HCT116 (cell line): Measurements from ENCODE around the gene DNMT3B. TPM values are rescaled to one million over a fixed set of nuclear protein-coding genes. Genes with fewer than 3 reads are reported as not detected.
A peak's percentile ranks its signal among the peaks of the same experiment; 100 is the strongest.

ENCODE experiments used
- ATAC-seq: fragments of 200-7000 bp; cut with Tn5 transposase; 2 replicates; pipeline ENCODE4 v1.9.1; 2020; ENCODE audit warnings: mild to moderate bottlenecking, moderate library complexity
- BruUV-seq: library from RNA; stranded (reverse); fragments of 400-500 nt; replicated peaks from 2 replicates; lab custom pipeline; 2021; lab: Mats Ljungman, UMichigan
- CTCF ChIA-PET: fragments of 300-600 bp; sonication (Branson Sonifier 250); formaldehyde crosslinking; loops from one replicate; lab custom pipeline; 2021; ENCODE audit warnings: antibody characterized with exemption; lab: Charles Lee
- POLR2A ChIA-PET: fragments of 300-600, 350-600 bp; sonication (Branson Sonifier 250); formaldehyde crosslinking; loops from one replicate; lab custom pipeline; 2021; ENCODE audit warnings: antibody characterized with exemption; lab: Charles Lee
- RAD21 ChIA-PET, 2 experiments: fragments of 300-600 bp; sonication (Branson Sonifier 250); formaldehyde crosslinking; loops; one replicate each; lab custom pipeline; 2023; ENCODE audit warnings: low total read pairs in 2 of 2; ENCODE audit not compliant: uncharacterized antibody in 2 of 2, unreplicated experiment in 2 of 2, low non-redundant PET in 1 of 2; lab: Charles Lee
- DNase-seq: peaks from one replicate; pipeline ENCODE4 v3.0.0-alpha.2; 2010; ENCODE audit warnings: low read depth, low spot score
- H2AFZ ChIP-seq: fragments of 200-600 bp; shearing (Covaris generic), sonication (generic); 2 replicates; pipeline ENCODE4 v1.6.1; 2017; ENCODE audit warnings: low read depth, mixed run types, mixed read lengths, antibody characterized with exemption, low read length; ENCODE audit not compliant: poor library complexity, severe bottlenecking
- H3K27ac ChIP-seq: 2 replicates; pipeline ENCODE4 v1.5.1; 2012; ENCODE audit warnings: low read depth, low read length
- H3K27me3 ChIP-seq: fragments of 200-600 bp; sonication (generic); 2 replicates; pipeline ENCODE4 v1.6.1; 2016; ENCODE audit warnings: mixed run types, low read length, mixed read lengths; ENCODE audit not compliant: insufficient read depth
- H3K36me3 ChIP-seq, 2 experiments: fragments of 200-500 bp in 1 of 2; fragments of 200-600 bp in 1 of 2; sonication (Bioruptor generic) in 1 of 2; sonication (generic) in 1 of 2; 2 replicates each; pipeline versions ENCODE4 v1.5.1 to v1.6.1; 2014 to 2016; ENCODE audit warnings: low read length in 2 of 2, inconsistent platforms in 1 of 2, mixed read lengths in 1 of 2, mixed run types in 1 of 2; ENCODE audit not compliant: insufficient read depth in 2 of 2, control insufficient read depth in 1 of 2
- H3K4me1 ChIP-seq, 2 experiments: fragments of 200-600 bp in 1 of 2; sonication (generic) in 1 of 2; 2 replicates each; pipeline versions ENCODE4 v1.5.1 to v1.6.1; 2012 to 2017; ENCODE audit warnings: low read length in 2 of 2, inconsistent platforms in 1 of 2, mild to moderate bottlenecking in 1 of 2, mixed read lengths in 1 of 2, mixed run types in 1 of 2, moderate library complexity in 1 of 2; ENCODE audit not compliant: insufficient read depth in 2 of 2, control insufficient read depth in 1 of 2
- H3K4me2 ChIP-seq: fragments of 200-600 bp; sonication (generic); 2 replicates; pipeline ENCODE4 v1.6.1; 2017; ENCODE audit warnings: mixed run types, low read length, mixed read lengths
- H3K4me3 ChIP-seq, 2 experiments: fragments of 200-600 bp in 1 of 2; sonication (generic) in 1 of 2; replicated peaks in 1 of 2; 2 replicates each; pipeline ENCODE4 v1.5.1; 2011 to 2016; ENCODE audit warnings: low read length in 2 of 2, control low read depth in 1 of 2, low read depth in 1 of 2, mild to moderate bottlenecking in 1 of 2, mixed read lengths in 1 of 2, mixed run types in 1 of 2
- H3K79me2 ChIP-seq: fragments of 200-600 bp; sonication (generic); 2 replicates; pipeline ENCODE4 v1.6.1; 2017; ENCODE audit warnings: mild to moderate bottlenecking, mixed run types, low read length, moderate library complexity, mixed read lengths; ENCODE audit not compliant: insufficient read depth
- H3K9ac ChIP-seq: fragments of 200-600 bp; sonication (generic); 2 replicates; pipeline ENCODE4 v1.6.1; 2016; ENCODE audit warnings: low read length, mixed read lengths
- H3K9me2 ChIP-seq: fragments of 200-600 bp; sonication (generic), shearing (Covaris generic); 2 replicates; pipeline ENCODE4 v1.6.1; 2017; ENCODE audit warnings: mixed run types, mild to moderate bottlenecking, moderate library complexity; ENCODE audit not compliant: insufficient read depth
- H3K9me3 ChIP-seq, 2 experiments: fragments of 200-500 bp in 1 of 2; fragments of 200-600 bp in 1 of 2; sonication (Bioruptor generic) in 1 of 2; sonication (generic) in 1 of 2; 2 replicates each; pipeline ENCODE4 v1.6.1; 2014 to 2017; ENCODE audit warnings: low read length in 2 of 2, mixed read lengths in 2 of 2, inconsistent platforms in 1 of 2, low read depth in 1 of 2, mild to moderate bottlenecking in 1 of 2, mixed run types in 1 of 2, moderate library complexity in 1 of 2; ENCODE audit not compliant: control insufficient read depth in 1 of 2, insufficient read depth in 1 of 2
- H4K20me1 ChIP-seq: fragments of 200-600 bp; sonication (generic), shearing (Covaris generic); 2 replicates; pipeline ENCODE4 v1.6.1; 2017; ENCODE audit warnings: mixed run types, mild to moderate bottlenecking, moderate library complexity; ENCODE audit not compliant: insufficient read depth
- CBX3 ChIP-seq: IDR thresholded peaks from 2 replicates; pipeline ENCODE4 v1.6.1; 2012; ENCODE audit warnings: low read depth
- CEBPB ChIP-seq: IDR thresholded peaks from 2 replicates; pipeline ENCODE4 v1.6.1; 2012; ENCODE audit warnings: low read depth
- EGR1 ChIP-seq: IDR thresholded peaks from 2 replicates; pipeline ENCODE4 v1.6.1; 2012; ENCODE audit warnings: low read depth
- ELF1 ChIP-seq: IDR thresholded peaks from 2 replicates; pipeline ENCODE4 v1.6.1; 2012; ENCODE audit warnings: low read depth, borderline replicate concordance
- EZH2 ChIP-seq: fragments of 200-600 bp; sonication (generic); IDR thresholded peaks from 2 replicates; pipeline ENCODE4 v1.6.1; 2017; ENCODE audit warnings: antibody characterized with exemption, mixed run types
- FOSL1 ChIP-seq: IDR thresholded peaks from 2 replicates; pipeline ENCODE4 v1.6.1; 2012; ENCODE audit warnings: low read depth
- POLR2AphosphoS5 ChIP-seq: IDR thresholded peaks from 2 replicates; pipeline ENCODE4 v1.6.1; 2011; ENCODE audit warnings: mild to moderate bottlenecking, low read depth, low read length, moderate library complexity
- RAD21 ChIP-seq: IDR thresholded peaks from 2 replicates; pipeline ENCODE4 v1.6.1; 2012; ENCODE audit warnings: low read depth, mild to moderate bottlenecking
- SIN3A ChIP-seq: IDR thresholded peaks from 2 replicates; pipeline ENCODE4 v1.6.1; 2012; ENCODE audit warnings: low read depth
- SP1 ChIP-seq: IDR thresholded peaks from 2 replicates; pipeline ENCODE4 v1.6.1; 2012; ENCODE audit warnings: low read depth
- SRF ChIP-seq: IDR thresholded peaks from 2 replicates; pipeline ENCODE4 v1.6.1; 2012; ENCODE audit warnings: low read depth
- TCF7L2 ChIP-seq: IDR thresholded peaks from 2 replicates; pipeline ENCODE4 v1.7.0; 2011; ENCODE audit warnings: borderline replicate concordance, inconsistent platforms; ENCODE audit not compliant: insufficient read depth, insufficient read length; ENCODE audit errors: extremely low read depth
- ZFX ChIP-seq: fragments of 450-650 bp; IDR thresholded peaks from 2 replicates; pipeline ENCODE4 v1.6.1; 2017
- ZNF274 ChIP-seq: fragments of 200-500 bp; sonication (Bioruptor generic); IDR thresholded peaks from 2 replicates; pipeline ENCODE4 v1.6.1; 2014; ENCODE audit warnings: mild to moderate bottlenecking, low read depth, low read length, inconsistent platforms
- intact Hi-C: fragments of 100-400 bp; cut with micrococcal nuclease; formaldehyde crosslinking; loops from 2 replicates; pipeline ENCODE4 v1.10.0; 2022
- total RNA-seq: library from RNA; stranded (reverse); gene quantifications from one replicate; pipeline ENCODE4 v1.2.1, GENCODE V29; 2021; ENCODE audit not compliant: unreplicated experiment
- TF ChIP-seq, protein P1 (sequence below): IDR thresholded peaks from 2 replicates; pipeline ENCODE4 v1.6.1; 2012
- TF ChIP-seq, protein P2 (sequence below), 3 experiments: fragments of 200-600 bp in 1 of 3; sonication (generic) in 1 of 3; IDR thresholded peaks in 2 of 3; conservative IDR thresholded peaks in 1 of 3; 2 replicates each; pipeline ENCODE4 v1.5.1; 2012 to 2017; ENCODE audit warnings: low read depth in 2 of 3, low read length in 2 of 3, antibody characterized with exemption in 1 of 3, borderline replicate concordance in 1 of 3, control low read depth in 1 of 3, mild to moderate bottlenecking in 1 of 3, mixed read lengths in 1 of 3, mixed run types in 1 of 3, moderate library complexity in 1 of 3; ENCODE audit not compliant: insufficient read depth in 1 of 3
- TF ChIP-seq, protein P3 (sequence below): IDR thresholded peaks from 2 replicates; pipeline ENCODE4 v1.6.1; 2011; ENCODE audit warnings: mild to moderate bottlenecking, low read length, moderate library complexity; ENCODE audit not compliant: insufficient replicate concordance; ENCODE audit errors: extremely low read depth

Gene DNMT3B
- total RNA-seq, 1 experiment from 2014 or later: 22.2 TPM

GRCh38 chr20:32743237-32744112 lies 18.7 kb upstream of the DNMT3B start, which contains the start of gene COMMD7:
TSS of gene COMMD7 (minus strand) at chr20:32743467. CDS start at chr20:32743391, 76 bp downstream.
- CTCF ChIA-PET: no interaction called here
- Histone ChIP-seq H3K4me3 (peak within 1 kb of the TSS; percentile 46 to 68), H3K79me2 (no peaks in the 10 kb centered on the region), H3K9me2 (no peaks in the 10 kb centered on the region), H3K36me3 (no peaks in the 10 kb centered on the region)
- intact Hi-C loops: no loop called here
- no peak for TF ChIP-seq SP1
- TF ChIP-seq POLR2AphosphoS5: peak; percentile 54
- TF ChIP-seq, protein P1, sequence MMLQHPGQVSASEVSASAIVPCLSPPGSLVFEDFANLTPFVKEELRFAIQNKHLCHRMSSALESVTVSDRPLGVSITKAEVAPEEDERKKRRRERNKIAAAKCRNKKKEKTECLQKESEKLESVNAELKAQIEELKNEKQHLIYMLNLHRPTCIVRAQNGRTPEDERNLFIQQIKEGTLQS: no peak
- TF ChIP-seq, protein P2, sequence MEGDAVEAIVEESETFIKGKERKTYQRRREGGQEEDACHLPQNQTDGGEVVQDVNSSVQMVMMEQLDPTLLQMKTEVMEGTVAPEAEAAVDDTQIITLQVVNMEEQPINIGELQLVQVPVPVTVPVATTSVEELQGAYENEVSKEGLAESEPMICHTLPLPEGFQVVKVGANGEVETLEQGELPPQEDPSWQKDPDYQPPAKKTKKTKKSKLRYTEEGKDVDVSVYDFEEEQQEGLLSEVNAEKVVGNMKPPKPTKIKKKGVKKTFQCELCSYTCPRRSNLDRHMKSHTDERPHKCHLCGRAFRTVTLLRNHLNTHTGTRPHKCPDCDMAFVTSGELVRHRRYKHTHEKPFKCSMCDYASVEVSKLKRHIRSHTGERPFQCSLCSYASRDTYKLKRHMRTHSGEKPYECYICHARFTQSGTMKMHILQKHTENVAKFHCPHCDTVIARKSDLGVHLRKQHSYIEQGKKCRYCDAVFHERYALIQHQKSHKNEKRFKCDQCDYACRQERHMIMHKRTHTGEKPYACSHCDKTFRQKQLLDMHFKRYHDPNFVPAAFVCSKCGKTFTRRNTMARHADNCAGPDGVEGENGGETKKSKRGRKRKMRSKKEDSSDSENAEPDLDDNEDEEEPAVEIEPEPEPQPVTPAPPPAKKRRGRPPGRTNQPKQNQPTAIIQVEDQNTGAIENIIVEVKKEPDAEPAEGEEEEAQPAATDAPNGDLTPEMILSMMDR (IDR thresholded peaks at IDR 0.05 in 2 of 3, conservative IDR thresholded peaks at IDR 0.05 in 1 of 3; ENCODE audit: borderline replicate concordance in 1 of 3, insufficient read depth in 1 of 3, low read depth in 2 of 3, low read length in 2 of 3): no peak
- TF ChIP-seq FOSL1: no peak
- no peak for TF ChIP-seq ZNF274
- no peak for TF ChIP-seq CEBPB
- no peak for TF ChIP-seq EZH2
- TF ChIP-seq RAD21: no peak
- no peak for TF ChIP-seq CBX3
- no peak for TF ChIP-seq EGR1
- TF ChIP-seq SRF: no peak
- no peak for TF ChIP-seq ELF1
- no peak for TF ChIP-seq TCF7L2
- TF ChIP-seq SIN3A: no peak
- TF ChIP-seq, protein P3, sequence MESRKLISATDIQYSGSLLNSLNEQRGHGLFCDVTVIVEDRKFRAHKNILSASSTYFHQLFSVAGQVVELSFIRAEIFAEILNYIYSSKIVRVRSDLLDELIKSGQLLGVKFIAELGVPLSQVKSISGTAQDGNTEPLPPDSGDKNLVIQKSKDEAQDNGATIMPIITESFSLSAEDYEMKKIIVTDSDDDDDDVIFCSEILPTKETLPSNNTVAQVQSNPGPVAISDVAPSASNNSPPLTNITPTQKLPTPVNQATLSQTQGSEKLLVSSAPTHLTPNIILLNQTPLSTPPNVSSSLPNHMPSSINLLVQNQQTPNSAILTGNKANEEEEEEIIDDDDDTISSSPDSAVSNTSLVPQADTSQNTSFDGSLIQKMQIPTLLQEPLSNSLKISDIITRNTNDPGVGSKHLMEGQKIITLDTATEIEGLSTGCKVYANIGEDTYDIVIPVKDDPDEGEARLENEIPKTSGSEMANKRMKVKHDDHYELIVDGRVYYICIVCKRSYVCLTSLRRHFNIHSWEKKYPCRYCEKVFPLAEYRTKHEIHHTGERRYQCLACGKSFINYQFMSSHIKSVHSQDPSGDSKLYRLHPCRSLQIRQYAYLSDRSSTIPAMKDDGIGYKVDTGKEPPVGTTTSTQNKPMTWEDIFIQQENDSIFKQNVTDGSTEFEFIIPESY: no peak
- peak; percentile 71 for TF ChIP-seq ZFX
- TF ChIP-seq, all 23 proteins: peak for 2
- ChIA-PET RAD21 (interaction anchor here in 1 of 2 experiments (0.6 kb wide), 1 partner anchor 70 kb away, joined by 3 read pairs; the partner anchor contains the start of gene C20orf203), POLR2A (no interaction called here)
- Histone ChIP-seq H3K27me3 (no peaks in the 10 kb centered on the region), H3K4me1 (peaks cover 16 to 35% of the 10 kb centered on the region in 2 experiments), H3K9ac (peak within 1 kb of the TSS; percentile 63), H3K4me2 (peak within 1 kb of the TSS; percentile 99), H3K27ac (peak within 1 kb of the TSS; percentile 56; the same call in 1 of the 2 replicates), H3K9me3 (no peaks in the 10 kb centered on the region), H4K20me1 (no peaks in the 10 kb centered on the region), H2AFZ (peak within 1 kb of the TSS; percentile 98)
- BruUV-seq: no TSS peak
- DNase-seq (no peak), ATAC-seq (peak; percentile 78)
